HG03175 (cell line): ENCODE results near the gene METRNL.
A peak's percentile ranks its signal among the peaks of the same experiment; 100 is the strongest.

Experiments used
- ATAC-seq: cut with Tn5 transposase; IDR thresholded peaks from one replicate; pipeline ENCODE4 v1.9.1; 2021; ENCODE audit warnings: mild to moderate bottlenecking, moderate library complexity; ENCODE audit not compliant: unreplicated experiment

Gene METRNL

GRCh38 chr17:83078378-83079351 lies 744 bp upstream of the METRNL start:
- ATAC-seq, result peak; percentile 4

GRCh38 chr17:83079766-83080578 lies 563 bp downstream of the METRNL start:
- ATAC-seq, result no peak

- ATAC-seq, result no peak
Observed at GRCh38 chr17:83080579-83080857, 1.1 kb downstream of the METRNL start.

GRCh38 chr17:83080858-83081683 lies 1.7 kb downstream of the METRNL start:
- ATAC-seq, result no peak

GRCh38 chr17:83081684-83082201 lies 2.3 kb downstream of the METRNL start:
- ATAC-seq, result no peak

GRCh38 chr17:83082424-83082823 lies 3.0 kb downstream of the METRNL start:
- no peak for ATAC-seq

GRCh38 chr17:83082909-83083367 lies 3.5 kb downstream of the METRNL start:
- ATAC-seq, result no peak

GRCh38 chr17:83083368-83084201 lies 4.2 kb downstream of the METRNL start:
- no peak for ATAC-seq

GRCh38 chr17:83084214-83084613 lies 4.8 kb downstream of the METRNL start:
- ATAC-seq, result no peak

- ATAC-seq, result no peak
Observed at GRCh38 chr17:83084621-83085056, 5.2 kb downstream of the METRNL start.

GRCh38 chr17:83085103-83085502 lies 5.7 kb downstream of the METRNL start:
- no peak for ATAC-seq

- ATAC-seq, result no peak
Observed at GRCh38 chr17:83085526-83086198, 6.3 kb downstream of the METRNL start.

GRCh38 chr17:83086199-83086880 lies 6.9 kb downstream of the METRNL start:
- no peak for ATAC-seq

GRCh38 chr17:83086907-83087787 lies 7.7 kb downstream of the METRNL start:
- ATAC-seq, result no peak

- no peak for ATAC-seq
Observed at GRCh38 chr17:83087788-83088360, 8.5 kb downstream of the METRNL start.

- no peak for ATAC-seq
Observed at GRCh38 chr17:83088451-83088850, 9.0 kb downstream of the METRNL start.

- ATAC-seq, result no peak
Observed at GRCh38 chr17:83088909-83089308, 9.5 kb downstream of the METRNL start.
